Smooth muscle cell (in vitro differentiated cells): ENCODE data around the gene KRT17. TPM values are rescaled to one million over a fixed set of nuclear protein-coding genes. Genes with fewer than 3 reads are reported as not detected.

ENCODE experiments used
- DNase-seq: peaks from one replicate; lab custom pipeline; 2025; ENCODE audit not compliant: unreplicated experiment; lab: John Stamatoyannopoulos, UW
- H2AFZ ChIP-seq: fragments of 200-600 bp; sonication (generic); 2 replicates; pipeline ENCODE4 v1.6.0; 2016; ENCODE audit warnings: antibody characterized with exemption, low read depth, mild to moderate bottlenecking
- H3F3A ChIP-seq: fragments of 200-600 bp; sonication (generic); 2 replicates; pipeline ENCODE4 v1.6.0; 2017; ENCODE audit warnings: antibody characterized with exemption, low read depth
- H3K27ac ChIP-seq: fragments of 200-600 bp; sonication (generic); 2 replicates; pipeline ENCODE4 v1.5.1; 2016; ENCODE audit warnings: low read depth, mild to moderate bottlenecking
- H3K27me3 ChIP-seq: fragments of 200-600 bp; sonication (generic); 2 replicates; pipeline ENCODE4 v1.6.1; 2016; ENCODE audit warnings: low read depth, mild to moderate bottlenecking
- H3K36me3 ChIP-seq: fragments of 200-600 bp; sonication (generic); 2 replicates; pipeline ENCODE4 v1.5.1; 2016; ENCODE audit warnings: low read depth
- H3K4me1 ChIP-seq: fragments of 200-600 bp; sonication (generic); 2 replicates; pipeline ENCODE4 v1.5.1; 2016; ENCODE audit warnings: low read depth
- H3K4me2 ChIP-seq: fragments of 200-600 bp; sonication (generic); 2 replicates; pipeline ENCODE4 v1.6.0; 2016; ENCODE audit warnings: mild to moderate bottlenecking
- H3K4me3 ChIP-seq: fragments of 200-600 bp; sonication (generic); 2 replicates; pipeline ENCODE4 v1.5.1; 2016; ENCODE audit warnings: mild to moderate bottlenecking
- H3K79me2 ChIP-seq: fragments of 200-600 bp; sonication (generic); 2 replicates; pipeline ENCODE4 v1.6.0; 2016; ENCODE audit warnings: low read depth, mild to moderate bottlenecking
- H3K9ac ChIP-seq: fragments of 200-600 bp; sonication (generic); 2 replicates; pipeline ENCODE4 v1.6.0; 2016; ENCODE audit warnings: low read depth
- H3K9me3 ChIP-seq: fragments of 200-600 bp; sonication (generic); replicated peaks from 2 replicates; pipeline ENCODE4 v1.5.1; 2016; ENCODE audit warnings: low read depth
- H4K20me1 ChIP-seq: fragments of 200-600 bp; sonication (generic); 2 replicates; pipeline ENCODE4 v1.6.0; 2016; ENCODE audit warnings: low read depth
- WGBS: methylation state at CpG from one replicate; pipeline ENCODE4 v1.1.7; 2016; ENCODE audit warnings: low lambda C conversion rate; 5-methylcytosine and 5-hydroxymethylcytosine counted together
- polyA plus RNA-seq: library from polyadenylated mRNA; unstranded; fragments of >200 nt; fragmentation: Nextera tagmentation; extraction: Ambion mirVana; gene quantifications from 2 replicates; pipeline ENCODE4 v1.2.1, GENCODE V29; 2016
- total RNA-seq: library from RNA; depleted of rRNA; stranded (reverse); fragments of >200 nt; gene quantifications from 2 replicates; pipeline ENCODE4 v1.2.3, GENCODE V29; 2014
- TF ChIP-seq, protein P1 (sequence below): fragments of 200-600 bp; sonication (generic); IDR thresholded peaks from 2 replicates; pipeline ENCODE4 v1.5.1; 2017; ENCODE audit warnings: borderline replicate concordance, mild to moderate bottlenecking, antibody characterized with exemption; ENCODE audit not compliant: insufficient read depth, poor library complexity, severe bottlenecking

The KRT17 gene
- total and polyA plus RNA-seq, 2 experiments from 2014 or later: 869 to 1,591 TPM

- no peak overlapping the region for H3K27ac ChIP-seq
- no peaks in the 10 kb centered on the region for H3F3A ChIP-seq
- no peaks in the 10 kb centered on the region for H3K27me3 ChIP-seq
- no peak for DNase-seq
- H2AFZ ChIP-seq: no peak overlapping the region
- no peak overlapping the region for H3K4me3 ChIP-seq
- no peaks in the 10 kb centered on the region for H3K36me3 ChIP-seq
- peaks cover 10% of the 10 kb centered on the region for H3K4me1 ChIP-seq
- 96% methylated on average over 15 of the region's 16 CpGs for WGBS
- no peaks in the 10 kb centered on the region for H3K9me3 ChIP-seq
- no peaks in the 10 kb centered on the region for H4K20me1 ChIP-seq
- no peak overlapping the region for H3K4me2 ChIP-seq
- H3K9ac ChIP-seq: no peak overlapping the region
- TF ChIP-seq, protein P1, sequence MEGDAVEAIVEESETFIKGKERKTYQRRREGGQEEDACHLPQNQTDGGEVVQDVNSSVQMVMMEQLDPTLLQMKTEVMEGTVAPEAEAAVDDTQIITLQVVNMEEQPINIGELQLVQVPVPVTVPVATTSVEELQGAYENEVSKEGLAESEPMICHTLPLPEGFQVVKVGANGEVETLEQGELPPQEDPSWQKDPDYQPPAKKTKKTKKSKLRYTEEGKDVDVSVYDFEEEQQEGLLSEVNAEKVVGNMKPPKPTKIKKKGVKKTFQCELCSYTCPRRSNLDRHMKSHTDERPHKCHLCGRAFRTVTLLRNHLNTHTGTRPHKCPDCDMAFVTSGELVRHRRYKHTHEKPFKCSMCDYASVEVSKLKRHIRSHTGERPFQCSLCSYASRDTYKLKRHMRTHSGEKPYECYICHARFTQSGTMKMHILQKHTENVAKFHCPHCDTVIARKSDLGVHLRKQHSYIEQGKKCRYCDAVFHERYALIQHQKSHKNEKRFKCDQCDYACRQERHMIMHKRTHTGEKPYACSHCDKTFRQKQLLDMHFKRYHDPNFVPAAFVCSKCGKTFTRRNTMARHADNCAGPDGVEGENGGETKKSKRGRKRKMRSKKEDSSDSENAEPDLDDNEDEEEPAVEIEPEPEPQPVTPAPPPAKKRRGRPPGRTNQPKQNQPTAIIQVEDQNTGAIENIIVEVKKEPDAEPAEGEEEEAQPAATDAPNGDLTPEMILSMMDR: no peak
- no peaks in the 10 kb centered on the region for H3K79me2 ChIP-seq
Measured at GRCh38 chr17:41657176-41657754, 32.9 kb upstream of the KRT17 start.

- H3K4me2 ChIP-seq: no peak overlapping the region
- H2AFZ ChIP-seq: no peak overlapping the region
Measured at GRCh38 chr17:41656249-41657023, 32.1 kb upstream of the KRT17 start.

DNA sequence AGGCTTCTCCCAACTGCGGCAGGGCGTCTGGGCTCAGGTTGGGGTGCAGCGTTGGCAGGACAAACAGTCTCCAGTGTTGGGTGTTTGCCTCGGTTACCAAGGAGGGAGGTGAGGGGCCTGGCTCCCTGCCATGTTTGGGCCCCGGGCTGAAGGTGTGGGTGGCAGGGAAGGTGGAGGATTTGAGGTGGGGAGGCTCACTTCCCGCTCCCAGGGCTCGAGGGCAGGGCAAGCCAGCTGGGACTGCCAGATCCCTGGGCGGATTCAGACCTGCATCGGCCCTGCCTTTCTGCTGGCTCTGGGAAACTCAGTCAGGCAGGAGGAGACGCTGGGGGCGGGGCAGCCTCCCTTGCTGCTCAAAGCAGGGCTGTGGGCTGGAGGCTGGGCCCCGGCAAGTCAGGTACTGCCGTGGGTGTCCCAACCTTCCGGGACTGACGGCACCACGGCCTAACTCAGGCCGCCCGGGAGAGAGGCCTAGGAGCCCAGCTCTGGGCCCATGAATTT is 31.3 kb upstream of the KRT17 start:
- 51% methylated on average over 18 of the region's 18 CpGs for WGBS
- no peak for DNase-seq
- H3K4me2 ChIP-seq: no peak overlapping the region

More at GRCh38 chr17:41656249-41657023, 32.1 kb upstream of the KRT17 start:
- Histone ChIP-seq H3K79me2 (no peaks in the 10 kb centered on the region), H4K20me1 (no peaks in the 10 kb centered on the region), H3K4me1 (peaks cover 10% of the 10 kb centered on the region), H3K27me3 (no peaks in the 10 kb centered on the region), H3K9me3 (no peaks in the 10 kb centered on the region), H3K9ac (peak overlapping the region; percentile 34), H3K36me3 (no peaks in the 10 kb centered on the region), H3K4me3 (no peak overlapping the region), H3F3A (no peaks in the 10 kb centered on the region), H3K27ac (peak overlapping the region; percentile 87)
- WGBS: 96% methylated on average over 16 of the region's 16 CpGs
- TF ChIP-seq, protein P1: no peak
- DNase-seq: no peak

More for the DNA sequence above, 31.3 kb upstream of the KRT17 start:
- H3K27me3 ChIP-seq: no peaks in the 10 kb centered on the region
- H4K20me1 ChIP-seq: no peaks in the 10 kb centered on the region
- H3K4me3 ChIP-seq: no peak overlapping the region
- peaks cover 10% of the 10 kb centered on the region for H3K4me1 ChIP-seq
- H2AFZ ChIP-seq: no peak overlapping the region
- H3F3A ChIP-seq: no peaks in the 10 kb centered on the region
- no peaks in the 10 kb centered on the region for H3K9me3 ChIP-seq
- no peaks in the 10 kb centered on the region for H3K79me2 ChIP-seq
- no peaks in the 10 kb centered on the region for H3K36me3 ChIP-seq
- TF ChIP-seq, protein P1: no peak
- peak overlapping the region; percentile 87 for H3K27ac ChIP-seq
- peak overlapping the region; percentile 62 for H3K9ac ChIP-seq
